ELF-1 (cell line): ENCODE data around the gene MYOM3.

ENCODE experiments used
- DNase-seq: peaks from one replicate; pipeline ENCODE4 v3.0.0-alpha.2; 2016; ENCODE audit warnings: low read depth, low spot score

MYOM3 gene

GRCh38 chr1:24111996-24112779 lies at the start of gene MYOM3:
MYOM3 (minus strand) TSS chr1:24112135; CDS start chr1:24108636, 3,499 bp downstream.
- peak; percentile 77 for DNase-seq

- no peak for DNase-seq
Observed at GRCh38 chr1:24161270-24161669, 49.3 kb upstream of the MYOM3 start.

- no peak for DNase-seq
Observed at GRCh38 chr1:24159366-24159765, 47.4 kb upstream of the MYOM3 start.

- DNase-seq: no peak
Observed at GRCh38 chr1:24157918-24158481, 46.1 kb upstream of the MYOM3 start.

GRCh38 chr1:24156542-24157260 lies 44.8 kb upstream of the MYOM3 start:
- DNase-seq: no peak

- DNase-seq: peak; percentile 52
Observed at GRCh38 chr1:24155011-24155782, 43.3 kb upstream of the MYOM3 start.

GRCh38 chr1:24154215-24154614 lies 42.3 kb upstream of the MYOM3 start:
- DNase-seq: peak; percentile 51

- DNase-seq: no peak
Observed at GRCh38 chr1:24152631-24153494, 40.9 kb upstream of the MYOM3 start.

GRCh38 chr1:24151175-24151533 lies 39.2 kb upstream of the MYOM3 start:
- DNase-seq: peak; percentile 95

- DNase-seq: peak; percentile 97
Observed at GRCh38 chr1:24150234-24151174, 38.6 kb upstream of the MYOM3 start.

GRCh38 chr1:24149866-24150233 lies 37.9 kb upstream of the MYOM3 start:
- DNase-seq: no peak

- no peak for DNase-seq
Observed at GRCh38 chr1:24147816-24148215, 35.9 kb upstream of the MYOM3 start.

- no peak for DNase-seq
Observed at GRCh38 chr1:24147194-24147593, 35.3 kb upstream of the MYOM3 start.

GRCh38 chr1:24142546-24143534 lies 30.9 kb upstream of the MYOM3 start, which contains the start of gene IL22RA1:
IL22RA1 (minus strand) TSS chr1:24143140; CDS start chr1:24143082, 58 bp downstream.
- DNase-seq: no peak

GRCh38 chr1:24141311-24141997 lies 29.5 kb upstream of the MYOM3 start:
- no peak for DNase-seq

GRCh38 chr1:24140741-24141181 lies 28.8 kb upstream of the MYOM3 start:
- DNase-seq: no peak

GRCh38 chr1:24139841-24140425 lies 28.0 kb upstream of the MYOM3 start:
- DNase-seq: no peak

GRCh38 chr1:24139222-24139489 lies 27.2 kb upstream of the MYOM3 start:
- DNase-seq: no peak
